ENCODE results near the gene CCDC152.

Gene CCDC152

GRCh38 chr5:42749020-42749419 is 7.6 kb upstream of the CCDC152 start:
- Histone ChIP-seq H3K4me3 (ENCODE audit: low read depth in 1 of 5, low read length in 5 of 5) (no peak overlapping the region), H3K36me3 (ENCODE audit: control insufficient read depth in 5 of 5, insufficient read depth in 5 of 5, low read length in 5 of 5) (no peaks in the 10 kb centered on the region), H3K9ac (ENCODE audit: low read length in 5 of 5) (no peak overlapping the region), H3K4me1 (ENCODE audit: control insufficient read depth in 5 of 5, insufficient read depth in 5 of 5, low read length in 5 of 5) (no peaks in the 10 kb centered on the region), H3K9me3 (ENCODE audit: control insufficient read depth in 5 of 5, low read length in 5 of 5) (no peaks in the 10 kb centered on the region), H3K27me3 (ENCODE audit: control insufficient read depth in 5 of 5, insufficient read depth in 4 of 5, low read length in 5 of 5) (no peaks in the 10 kb centered on the region), H3K27ac (ENCODE audit: low read depth, low read length) (no peak overlapping the region)

GRCh38 chr5:42750507-42750906 is 6.1 kb upstream of the CCDC152 start:
- H3K4me1 ChIP-seq (ENCODE audit: control insufficient read depth in 5 of 5, insufficient read depth in 5 of 5, low read length in 5 of 5), result no peaks in the 10 kb centered on the region
- H3K27me3 ChIP-seq (ENCODE audit: control insufficient read depth in 5 of 5, insufficient read depth in 4 of 5, low read length in 5 of 5), result no peaks in the 10 kb centered on the region
- no peak overlapping the region for H3K4me3 ChIP-seq (ENCODE audit: low read depth in 1 of 5, low read length in 5 of 5)
- H3K9me3 ChIP-seq (ENCODE audit: control insufficient read depth in 5 of 5, low read length in 5 of 5), result no peaks in the 10 kb centered on the region
- H3K27ac ChIP-seq (ENCODE audit: low read depth, low read length), result no peak overlapping the region
- H3K36me3 ChIP-seq (ENCODE audit: control insufficient read depth in 5 of 5, insufficient read depth in 5 of 5, low read length in 5 of 5), result no peaks in the 10 kb centered on the region
- H3K9ac ChIP-seq (ENCODE audit: low read length in 5 of 5), result no peak overlapping the region

- no peaks in the 10 kb centered on the region for H3K36me3 ChIP-seq (ENCODE audit: control insufficient read depth in 5 of 5, insufficient read depth in 5 of 5, low read length in 5 of 5)
- no peak overlapping the region for H3K4me3 ChIP-seq (ENCODE audit: low read depth in 1 of 5, low read length in 5 of 5)
- H3K4me1 ChIP-seq (ENCODE audit: control insufficient read depth in 5 of 5, insufficient read depth in 5 of 5, low read length in 5 of 5), result no peaks in the 10 kb centered on the region
- H3K27me3 ChIP-seq (ENCODE audit: control insufficient read depth in 5 of 5, insufficient read depth in 4 of 5, low read length in 5 of 5), result no peaks in the 10 kb centered on the region
- H3K9me3 ChIP-seq (ENCODE audit: control insufficient read depth in 5 of 5, low read length in 5 of 5), result no peaks in the 10 kb centered on the region
- no peak overlapping the region for H3K9ac ChIP-seq (ENCODE audit: low read length in 5 of 5)
- H3K27ac ChIP-seq (ENCODE audit: low read depth, low read length), result no peak overlapping the region
Observed at GRCh38 chr5:42751044-42751443, 5.6 kb upstream of the CCDC152 start.

- H3K9me3 ChIP-seq (ENCODE audit: control insufficient read depth in 5 of 5, low read length in 5 of 5), result no peaks in the 10 kb centered on the region
- H3K4me1 ChIP-seq (ENCODE audit: control insufficient read depth in 5 of 5, insufficient read depth in 5 of 5, low read length in 5 of 5), result peaks cover 0 to 12% (median 7%) of the 10 kb centered on the region in 5 donors
- no peaks in the 10 kb centered on the region for H3K36me3 ChIP-seq (ENCODE audit: control insufficient read depth in 5 of 5, insufficient read depth in 5 of 5, low read length in 5 of 5)
- no peak overlapping the region for H3K4me3 ChIP-seq (ENCODE audit: low read depth in 1 of 5, low read length in 5 of 5)
- H3K9ac ChIP-seq (ENCODE audit: low read length in 5 of 5), result no peak overlapping the region
- no peaks in the 10 kb centered on the region for H3K27me3 ChIP-seq (ENCODE audit: control insufficient read depth in 5 of 5, insufficient read depth in 4 of 5, low read length in 5 of 5)
- H3K27ac ChIP-seq (ENCODE audit: low read depth, low read length), result no peak overlapping the region
Observed at GRCh38 chr5:42753099-42753498, 3.5 kb upstream of the CCDC152 start.

GRCh38 chr5:42759456-42759855 is 2.8 kb downstream of the CCDC152 start:
- no peak overlapping the region for H3K9ac ChIP-seq (ENCODE audit: low read length in 5 of 5)
- peaks cover 0 to 12% (median 7%) of the 10 kb centered on the region in 5 donors for H3K4me1 ChIP-seq (ENCODE audit: control insufficient read depth in 5 of 5, insufficient read depth in 5 of 5, low read length in 5 of 5)
- H3K27ac ChIP-seq (ENCODE audit: low read depth, low read length), result no peak overlapping the region
- H3K9me3 ChIP-seq (ENCODE audit: control insufficient read depth in 5 of 5, low read length in 5 of 5), result no peaks in the 10 kb centered on the region
- no peaks in the 10 kb centered on the region for H3K36me3 ChIP-seq (ENCODE audit: control insufficient read depth in 5 of 5, insufficient read depth in 5 of 5, low read length in 5 of 5)
- H3K4me3 ChIP-seq (ENCODE audit: low read depth in 1 of 5, low read length in 5 of 5), result no peak overlapping the region
- no peaks in the 10 kb centered on the region for H3K27me3 ChIP-seq (ENCODE audit: control insufficient read depth in 5 of 5, insufficient read depth in 4 of 5, low read length in 5 of 5)

- Histone ChIP-seq H3K27me3 (ENCODE audit: control insufficient read depth in 5 of 5, insufficient read depth in 4 of 5, low read length in 5 of 5) (no peaks in the 10 kb centered on the region), H3K9me3 (ENCODE audit: control insufficient read depth in 5 of 5, low read length in 5 of 5) (no peaks in the 10 kb centered on the region), H3K36me3 (ENCODE audit: control insufficient read depth in 5 of 5, insufficient read depth in 5 of 5, low read length in 5 of 5) (no peaks in the 10 kb centered on the region), H3K4me1 (ENCODE audit: control insufficient read depth in 5 of 5, insufficient read depth in 5 of 5, low read length in 5 of 5) (peaks cover 0 to 12% (median 7%) of the 10 kb centered on the region in 5 donors), H3K4me3 (ENCODE audit: low read depth in 1 of 5, low read length in 5 of 5) (no peak overlapping the region), H3K27ac (ENCODE audit: low read depth, low read length) (no peak overlapping the region), H3K9ac (ENCODE audit: low read length in 5 of 5) (no peak overlapping the region)
Observed at GRCh38 chr5:42760426-42760825, 3.8 kb downstream of the CCDC152 start.

GRCh38 chr5:42761791-42762190 is 5.2 kb downstream of the CCDC152 start:
- H3K27ac ChIP-seq (ENCODE audit: low read depth, low read length), result no peak overlapping the region

GRCh38 chr5:42767491-42768105 is 11.0 kb downstream of the CCDC152 start:
- H3K4me1 ChIP-seq (ENCODE audit: control insufficient read depth in 5 of 5, insufficient read depth in 5 of 5, low read length in 5 of 5), result peaks cover 0 to 7% (median 4%) of the 10 kb centered on the region in 5 donors
- H3K4me3 ChIP-seq (ENCODE audit: low read depth in 1 of 5, low read length in 5 of 5), result no peak overlapping the region
- H3K27ac ChIP-seq (ENCODE audit: low read depth, low read length), result no peak overlapping the region
- no peaks in the 10 kb centered on the region for H3K36me3 ChIP-seq (ENCODE audit: control insufficient read depth in 5 of 5, insufficient read depth in 5 of 5, low read length in 5 of 5)
- H3K9ac ChIP-seq (ENCODE audit: low read length in 5 of 5), result no peak overlapping the region
- H3K27me3 ChIP-seq (ENCODE audit: control insufficient read depth in 5 of 5, insufficient read depth in 4 of 5, low read length in 5 of 5), result no peaks in the 10 kb centered on the region
- H3K9me3 ChIP-seq (ENCODE audit: control insufficient read depth in 5 of 5, low read length in 5 of 5), result no peaks in the 10 kb centered on the region

More at GRCh38 chr5:42761791-42762190, 5.2 kb downstream of the CCDC152 start:
- Histone ChIP-seq H3K4me1 (ENCODE audit: control insufficient read depth in 5 of 5, insufficient read depth in 5 of 5, low read length in 5 of 5) (peaks cover 0 to 9% (median 7%) of the 10 kb centered on the region in 5 donors), H3K9me3 (ENCODE audit: control insufficient read depth in 5 of 5, low read length in 5 of 5) (no peaks in the 10 kb centered on the region), H3K4me3 (ENCODE audit: low read depth in 1 of 5, low read length in 5 of 5) (no peak overlapping the region), H3K27me3 (ENCODE audit: control insufficient read depth in 5 of 5, insufficient read depth in 4 of 5, low read length in 5 of 5) (no peaks in the 10 kb centered on the region), H3K36me3 (ENCODE audit: control insufficient read depth in 5 of 5, insufficient read depth in 5 of 5, low read length in 5 of 5) (no peaks in the 10 kb centered on the region), H3K9ac (ENCODE audit: low read length in 5 of 5) (no peak overlapping the region)

- Histone ChIP-seq H3K27ac (ENCODE audit: low read depth, low read length) (no peak overlapping the region), H3K4me3 (ENCODE audit: low read depth in 1 of 5, low read length in 5 of 5) (no peak overlapping the region), H3K4me1 (ENCODE audit: control insufficient read depth in 5 of 5, insufficient read depth in 5 of 5, low read length in 5 of 5) (peaks cover 0 to 11% (median 7%) of the 10 kb centered on the region in 5 donors), H3K27me3 (ENCODE audit: control insufficient read depth in 5 of 5, insufficient read depth in 4 of 5, low read length in 5 of 5) (no peaks in the 10 kb centered on the region), H3K9me3 (ENCODE audit: control insufficient read depth in 5 of 5, low read length in 5 of 5) (no peaks in the 10 kb centered on the region), H3K9ac (ENCODE audit: low read length in 5 of 5) (no peak overlapping the region), H3K36me3 (ENCODE audit: control insufficient read depth in 5 of 5, insufficient read depth in 5 of 5, low read length in 5 of 5) (no peaks in the 10 kb centered on the region)
Observed at GRCh38 chr5:42768106-42768504, 11.5 kb downstream of the CCDC152 start.

- Histone ChIP-seq H3K36me3 (ENCODE audit: control insufficient read depth in 5 of 5, insufficient read depth in 5 of 5, low read length in 5 of 5) (no peaks in the 10 kb centered on the region), H3K27me3 (ENCODE audit: control insufficient read depth in 5 of 5, insufficient read depth in 4 of 5, low read length in 5 of 5) (no peaks in the 10 kb centered on the region), H3K27ac (ENCODE audit: low read depth, low read length) (no peak overlapping the region), H3K9me3 (ENCODE audit: control insufficient read depth in 5 of 5, low read length in 5 of 5) (no peaks in the 10 kb centered on the region), H3K9ac (ENCODE audit: low read length in 5 of 5) (no peak overlapping the region), H3K4me1 (ENCODE audit: control insufficient read depth in 5 of 5, insufficient read depth in 5 of 5, low read length in 5 of 5) (peaks cover 0 to 11% (median 7%) of the 10 kb centered on the region in 5 donors), H3K4me3 (ENCODE audit: low read depth in 1 of 5, low read length in 5 of 5) (no peak overlapping the region)
Observed at GRCh38 chr5:42770003-42770402, 13.4 kb downstream of the CCDC152 start.

Data from subcutaneous abdominal adipose tissue (tissue), 5 donors.